ENCODE results near the gene TBC1D16. TPM values are rescaled to one million over a fixed set of nuclear protein-coding genes. Genes with fewer than 3 reads are reported as not detected.

TBC1D16 gene
- total RNA-seq, 1 experiment from 2014 or later, result 96.1 TPM

GRCh38 chr17:79930062-79930876 is 105.4 kb downstream of the TBC1D16 start:
- ChIA-PET CTCF (interaction anchor here (0.7 to 1.6 kb wide), 14 partner anchors 15 to 189 kb away, joined by 3 to 11 read pairs (median 4); partner anchors contain the start of gene CBX8), POLR2A (interaction anchor here (0.7 to 1.4 kb wide), 7 partner anchors 10 to 78 kb away, joined by 3 to 10 read pairs (median 4); no protein-coding TSS in a partner anchor)
- ATAC-seq (peak; percentile 5), DNase-seq (ENCODE audit: low spot score) (peak; percentile 55)
- H3K27ac Mint-ChIP-seq, result no peak overlapping the region
- peak overlapping the region; percentile 71 for H3K4me3 Mint-ChIP-seq
- TF ChIP-seq ZNF512 (CRISPR knock-in tag; IDR thresholded peaks at IDR 0.05; ENCODE audit: borderline replicate concordance), result 0 out of 2 replicates have a peak, but pooled peaks have one; percentile 7
- TF ChIP-seq SMAD4 (CRISPR knock-in tag; IDR thresholded peaks at IDR 0.05), result no peak
- TF ChIP-seq ATF1 (CRISPR knock-in tag; IDR thresholded peaks at IDR 0.05), result no peak
- peaks cover 52% of the 10 kb centered on the region for H3K4me1 Mint-ChIP-seq
- no peaks in the 10 kb centered on the region for H3K9me3 Mint-ChIP-seq
- peaks cover 8% of the 10 kb centered on the region for H3K27me3 Mint-ChIP-seq (ENCODE audit: low read depth)
- no peaks in the 10 kb centered on the region for H3K36me3 Mint-ChIP-seq

GRCh38 chr17:79929257-79930061 is 106.2 kb downstream of the TBC1D16 start:
- Mint-ChIP-seq H3K4me3 (no peak overlapping the region), H3K27me3 (ENCODE audit: low read depth) (peaks cover 8% of the 10 kb centered on the region), H3K36me3 (no peaks in the 10 kb centered on the region), H3K9me3 (no peaks in the 10 kb centered on the region), H3K4me1 (peaks cover 46% of the 10 kb centered on the region), H3K27ac (no peak overlapping the region)
- no peak for TF ChIP-seq HMGA2 (CRISPR knock-in tag; IDR thresholded peaks at IDR 0.05)
- 0 out of 2 replicates have a peak, but pooled peaks have one; percentile 7 for TF ChIP-seq ZNF512 (CRISPR knock-in tag; IDR thresholded peaks at IDR 0.05; ENCODE audit: borderline replicate concordance)
- no peak for DNase-seq (ENCODE audit: low spot score)
- no peak for ATAC-seq
- CTCF ChIA-PET, result interaction anchor here (0.8 to 1.4 kb wide), 3 partner anchors 41 to 121 kb away, joined by 3 to 8 read pairs (median 3); no protein-coding TSS in a partner anchor
- POLR2A ChIA-PET, result interaction anchor here (0.7 to 0.8 kb wide), 3 partner anchors 31 to 94 kb away, joined by 3 to 4 read pairs (median 3); no protein-coding TSS in a partner anchor

- Mint-ChIP-seq H3K27me3 (ENCODE audit: low read depth) (peaks cover 8% of the 10 kb centered on the region), H3K4me3 (no peak overlapping the region; the same call in 1 of the 2 replicates), H3K27ac (no peak overlapping the region), H3K36me3 (no peaks in the 10 kb centered on the region), H3K4me1 (peaks cover 42% of the 10 kb centered on the region), H3K9me3 (no peaks in the 10 kb centered on the region)
- DNase-seq (ENCODE audit: low spot score) (no peak), ATAC-seq (no peak)
- no peak for TF ChIP-seq ERG (CRISPR knock-in tag; IDR thresholded peaks at IDR 0.05)
- TF ChIP-seq MLX (CRISPR knock-in tag; IDR thresholded peaks at IDR 0.05), result no peak
- TF ChIP-seq KAT7 (CRISPR knock-in tag; IDR thresholded peaks at IDR 0.05; ENCODE audit: borderline replicate concordance), result no peak
- CTCF ChIA-PET, result interaction anchor here (0.8 to 1.4 kb wide), 4 partner anchors 42 to 120 kb away, joined by 3 to 8 read pairs (median 4); partner anchors contain the start of gene CBX4
- POLR2A ChIA-PET, result interaction anchor here (0.7 to 0.8 kb wide), 3 partner anchors 31 to 93 kb away, joined by 3 to 4 read pairs (median 3); no protein-coding TSS in a partner anchor
Measured at GRCh38 chr17:79928502-79929256, 107.0 kb downstream of the TBC1D16 start.
